Body of pancreas (tissue), 4 donors: ENCODE measurements around the gene CYP27B1.

ENCODE experiments used
- POLR2A ChIP-seq, 3 donors: fragments of 450-650 bp; IDR thresholded peaks; one replicate each; pipeline ENCODE4 v1.6.1; 2016; ENCODE audit warnings: antibody characterized with exemption in 3 of 3, mild to moderate bottlenecking in 2 of 3
- TF ChIP-seq, protein P1 (sequence below), 7 experiments: fragments of 450-650 bp in 4 of 7; fragments of 200-600 bp in 3 of 7; sonication (generic) in 3 of 7; IDR thresholded peaks; one replicate each; pipeline ENCODE4 v1.5.1; 2016 to 2019; ENCODE audit warnings: antibody characterized with exemption in 7 of 7

GRCh38 chr12:57749061-57749460, 17.8 kb downstream of the CYP27B1 start:
- TF ChIP-seq, protein P1, sequence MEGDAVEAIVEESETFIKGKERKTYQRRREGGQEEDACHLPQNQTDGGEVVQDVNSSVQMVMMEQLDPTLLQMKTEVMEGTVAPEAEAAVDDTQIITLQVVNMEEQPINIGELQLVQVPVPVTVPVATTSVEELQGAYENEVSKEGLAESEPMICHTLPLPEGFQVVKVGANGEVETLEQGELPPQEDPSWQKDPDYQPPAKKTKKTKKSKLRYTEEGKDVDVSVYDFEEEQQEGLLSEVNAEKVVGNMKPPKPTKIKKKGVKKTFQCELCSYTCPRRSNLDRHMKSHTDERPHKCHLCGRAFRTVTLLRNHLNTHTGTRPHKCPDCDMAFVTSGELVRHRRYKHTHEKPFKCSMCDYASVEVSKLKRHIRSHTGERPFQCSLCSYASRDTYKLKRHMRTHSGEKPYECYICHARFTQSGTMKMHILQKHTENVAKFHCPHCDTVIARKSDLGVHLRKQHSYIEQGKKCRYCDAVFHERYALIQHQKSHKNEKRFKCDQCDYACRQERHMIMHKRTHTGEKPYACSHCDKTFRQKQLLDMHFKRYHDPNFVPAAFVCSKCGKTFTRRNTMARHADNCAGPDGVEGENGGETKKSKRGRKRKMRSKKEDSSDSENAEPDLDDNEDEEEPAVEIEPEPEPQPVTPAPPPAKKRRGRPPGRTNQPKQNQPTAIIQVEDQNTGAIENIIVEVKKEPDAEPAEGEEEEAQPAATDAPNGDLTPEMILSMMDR (IDR thresholded peaks at IDR 0.05): no peak
- TF ChIP-seq POLR2A (IDR thresholded peaks at IDR 0.05): no peak
